ENCODE measurements around the gene RHO.

DNA sequence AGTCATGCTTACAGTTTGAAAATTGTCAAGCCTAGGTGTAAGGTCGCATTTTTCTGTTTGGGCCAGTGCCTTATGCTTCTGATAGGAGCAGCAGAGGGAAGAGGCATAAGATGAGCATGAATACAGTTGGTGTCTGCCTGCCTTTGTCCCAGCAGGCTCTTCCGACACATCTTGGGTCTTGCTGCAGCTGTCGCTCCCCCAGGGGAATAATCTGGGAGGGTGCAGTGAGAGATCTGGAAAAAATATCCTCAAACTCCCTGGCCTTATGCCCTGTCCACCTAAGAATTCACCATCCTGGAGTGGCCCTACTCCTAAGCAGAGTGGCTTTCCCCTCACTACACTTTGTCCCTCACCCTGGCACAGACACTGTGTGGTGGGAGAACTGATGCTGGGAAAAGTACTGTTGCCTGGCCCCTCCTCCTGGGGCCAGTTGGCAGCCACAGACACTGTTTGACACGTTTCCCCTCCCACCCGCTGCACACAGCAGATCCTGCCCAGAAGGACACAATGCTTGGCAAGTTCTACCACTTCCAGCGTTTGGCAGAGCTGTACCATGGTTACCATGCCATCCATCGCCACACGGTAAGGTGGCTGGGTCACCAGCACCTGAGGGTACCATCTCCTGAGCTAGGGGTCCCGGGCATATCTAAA lies 21.1 kb upstream of the RHO start:
- TF ChIP-seq CTCF (IDR thresholded peaks at IDR 0.05) (no peak), EP300 (IDR thresholded peaks at IDR 0.05) (peak in 1 of 2 donors; percentile 46), POLR2A (IDR thresholded peaks at IDR 0.05) (peak in 1 of 2 donors; percentile 16)
